Keratinocyte (primary cell): ENCODE measurements around the gene CTNND2. TPM values are rescaled to one million over a fixed set of nuclear protein-coding genes. Genes with fewer than 3 reads are reported as not detected.

ENCODE experiments used
- DNase-seq: peaks from one replicate; pipeline ENCODE4 v3.0.0-alpha.2; 2011; ENCODE audit warnings: low read depth, missing footprints, low spot score
- FAIRE-seq: peaks from 2 replicates; lab custom pipeline; 2011; peaks lifted over from hg19 to GRCh38; lab: Jason Lieb, UNC
- H2AFZ ChIP-seq: 2 replicates; pipeline ENCODE4 v1.6.0; 2012; ENCODE audit warnings: low read length, control low read depth, inconsistent platforms; ENCODE audit not compliant: control insufficient read depth
- H3K27ac ChIP-seq: 2 replicates; pipeline ENCODE4 v1.5.1; 2011; ENCODE audit warnings: low read length; ENCODE audit not compliant: control insufficient read depth, insufficient read depth
- H3K27me3 ChIP-seq: 3 replicates; pipeline ENCODE4 v1.6.0; 2011; ENCODE audit warnings: low read length; ENCODE audit not compliant: control insufficient read depth, insufficient read depth; ENCODE audit errors: extremely low read depth
- H3K36me3 ChIP-seq, 2 experiments: 2 replicates in 1 of 2; 3 replicates in 1 of 2; pipeline ENCODE4 v1.5.1; 2011; ENCODE audit warnings: low read length in 2 of 2, mild to moderate bottlenecking in 1 of 2; ENCODE audit not compliant: control insufficient read depth in 2 of 2, insufficient read depth in 2 of 2; ENCODE audit errors: extremely low read depth in 1 of 2
- H3K4me1 ChIP-seq: 3 replicates; pipeline ENCODE4 v1.5.1; 2011; ENCODE audit warnings: low read length; ENCODE audit not compliant: control insufficient read depth, insufficient read depth; ENCODE audit errors: extremely low read depth
- H3K4me2 ChIP-seq: 3 replicates; pipeline ENCODE4 v1.6.0; 2011; ENCODE audit warnings: low read depth, low read length; ENCODE audit not compliant: control insufficient read depth, insufficient read depth; ENCODE audit errors: extremely low read depth
- H3K4me3 ChIP-seq, 3 experiments: fragments of 200-600 bp in 1 of 3; sonication (generic) in 1 of 3; 2 replicates in 2 of 3; 3 replicates in 1 of 3; pipeline ENCODE4 v1.5.1; 2011 to 2016; ENCODE audit warnings: low read length in 3 of 3, mild to moderate bottlenecking in 3 of 3, control low read depth in 2 of 3, inconsistent platforms in 1 of 3, low read depth in 1 of 3, mixed read lengths in 1 of 3, mixed run types in 1 of 3, moderate library complexity in 1 of 3; ENCODE audit not compliant: control insufficient read depth in 2 of 3, insufficient read depth in 2 of 3; ENCODE audit errors: extremely low read depth in 1 of 3
- H3K79me2 ChIP-seq: 2 replicates; pipeline ENCODE4 v1.6.0; 2012; ENCODE audit warnings: low read length; ENCODE audit not compliant: control insufficient read depth, insufficient read depth
- H3K9ac ChIP-seq: 3 replicates; pipeline ENCODE4 v1.6.0; 2011; ENCODE audit warnings: low read length; ENCODE audit not compliant: control insufficient read depth, insufficient read depth; ENCODE audit errors: extremely low read depth
- H3K9me1 ChIP-seq: 3 replicates; pipeline ENCODE4 v1.6.0; 2011; ENCODE audit warnings: low read length; ENCODE audit not compliant: control insufficient read depth, insufficient read depth; ENCODE audit errors: extremely low read depth
- H3K9me3 ChIP-seq: 2 replicates; pipeline ENCODE4 v1.5.1; 2012; ENCODE audit warnings: low read depth, low read length; ENCODE audit not compliant: control insufficient read depth
- H4K20me1 ChIP-seq: 3 replicates; pipeline ENCODE4 v1.6.0; 2011; ENCODE audit warnings: low read length; ENCODE audit not compliant: control insufficient read depth, insufficient read depth; ENCODE audit errors: extremely low read depth
- CTCF ChIP-seq, 3 experiments: IDR thresholded peaks in 1 of 3; conservative IDR thresholded peaks in 1 of 3; optimal IDR thresholded peaks in 1 of 3; 2 replicates in 2 of 3; 3 replicates in 1 of 3; pipeline versions ENCODE3 to v1.5.1; 2011; ENCODE audit warnings: low read length in 3 of 3, mild to moderate bottlenecking in 3 of 3, moderate library complexity in 2 of 3, control low read depth in 1 of 3, inconsistent platforms in 1 of 3; ENCODE audit not compliant: insufficient read depth in 2 of 3; ENCODE audit errors: extremely low read depth in 1 of 3
- EZH2 ChIP-seq: IDR thresholded peaks from one replicate; pipeline ENCODE4 v1.6.1; 2012; ENCODE audit warnings: inconsistent platforms, mild to moderate bottlenecking, low read length, moderate library complexity
- dilution Hi-C: fragments of 300-500 bp; cut with MboI; formaldehyde crosslinking; loops from one replicate; pipeline ENCODE4 v1.7.0; 2020; ENCODE audit warnings: low sequenced_read_pairs; ENCODE audit not compliant: extremely low pct_ligation_motif_present
- polyA plus RNA-seq, 5 experiments: library from polyadenylated mRNA; depleted of rRNA in 3 of 5; stranded (reverse) in 3 of 5; stranded (forward) in 1 of 5; unstranded in 1 of 5; fragments of >200 nt; gene quantifications; 1 replicate in 1 of 5; 2 replicates in 3 of 5; 3 replicates in 1 of 5; pipeline versions ENCODE4 v1.2.1 to v1.2.3, GENCODE V29; 2011 to 2012; ENCODE audit warnings: missing spikeins in 2 of 5, low read depth in 1 of 5, low replicate concordance in 1 of 5

The CTNND2 gene
- polyA plus RNA-seq, 1 donor (not counting 4 experiments of a cell fraction or from before 2014, with no cell fraction given) = not detected

- no peaks in the 10 kb centered on the region for H4K20me1 ChIP-seq
- no peak overlapping the region for H2AFZ ChIP-seq
- H3K4me1 ChIP-seq = no peaks in the 10 kb centered on the region
- no peak overlapping the region for H3K27ac ChIP-seq
- FAIRE-seq = no peak
- no peaks in the 10 kb centered on the region for H3K27me3 ChIP-seq
- H3K9ac ChIP-seq = no peak overlapping the region
- dilution Hi-C loops = no loop called here
- no peak overlapping the region for H3K4me3 ChIP-seq
- TF ChIP-seq CTCF (optimal IDR thresholded peaks at IDR 0.05 in 1 of 3, IDR thresholded peaks at IDR 0.05 in 1 of 3, conservative IDR thresholded peaks at IDR 0.05 in 1 of 3; ENCODE audit: extremely low read depth in 1 of 3, insufficient read depth in 2 of 3, low read length in 3 of 3) = no peak
- no peak for TF ChIP-seq EZH2
- no peak overlapping the region for H3K4me2 ChIP-seq
- no peaks in the 10 kb centered on the region for H3K36me3 ChIP-seq
- no peaks in the 10 kb centered on the region for H3K79me2 ChIP-seq
- no peak for DNase-seq
- no peaks in the 10 kb centered on the region for H3K9me3 ChIP-seq
- no peaks in the 10 kb centered on the region for H3K9me1 ChIP-seq
These were observed 858.8 kb downstream of the CTNND2 start for GRCh38 chr5:11045411-11045810.

GRCh38 chr5:11044581-11044980 is 859.7 kb downstream of the CTNND2 start:
- no peak overlapping the region for H3K4me3 ChIP-seq
- H3K9me3 ChIP-seq = no peaks in the 10 kb centered on the region
- no peaks in the 10 kb centered on the region for H3K36me3 ChIP-seq
- H3K27ac ChIP-seq = no peak overlapping the region
- no peak for DNase-seq
- H3K9me1 ChIP-seq = no peaks in the 10 kb centered on the region
- H2AFZ ChIP-seq = no peak overlapping the region
- no peak overlapping the region for H3K4me2 ChIP-seq
- no peak for FAIRE-seq
- H3K27me3 ChIP-seq = no peaks in the 10 kb centered on the region
- no peak overlapping the region for H3K9ac ChIP-seq
- no peaks in the 10 kb centered on the region for H3K79me2 ChIP-seq
- H4K20me1 ChIP-seq = no peaks in the 10 kb centered on the region
- dilution Hi-C loops = no loop called here
- H3K4me1 ChIP-seq = no peaks in the 10 kb centered on the region
- TF ChIP-seq CTCF (optimal IDR thresholded peaks at IDR 0.05 in 1 of 3, IDR thresholded peaks at IDR 0.05 in 1 of 3, conservative IDR thresholded peaks at IDR 0.05 in 1 of 3; ENCODE audit: extremely low read depth in 1 of 3, insufficient read depth in 2 of 3, low read length in 3 of 3) (no peak), EZH2 (no peak)
